ENCODE measurements around the gene GNAI3.

GRCh38 chr1:109523706-109524105 is 24.7 kb upstream of the GNAI3 start:
- no peak for TF ChIP-seq ARNTL (CRISPR knock-in tag; IDR thresholded peaks at IDR 0.05; ENCODE audit: borderline replicate concordance, low read depth)
- no peak for TF ChIP-seq ZFP30 (CRISPR knock-in tag; IDR thresholded peaks at IDR 0.05)
- no peak for TF ChIP-seq ESRRG (CRISPR knock-in tag; IDR thresholded peaks at IDR 0.05)
